Nucleus accumbens (tissue), 56 donors: ENCODE results near the gene AMFR.

Source experiments
- DNase-seq, 56 donors: peaks; one replicate each; lab custom pipeline; 2025; lab: John Stamatoyannopoulos, UW

Gene AMFR

DNA sequence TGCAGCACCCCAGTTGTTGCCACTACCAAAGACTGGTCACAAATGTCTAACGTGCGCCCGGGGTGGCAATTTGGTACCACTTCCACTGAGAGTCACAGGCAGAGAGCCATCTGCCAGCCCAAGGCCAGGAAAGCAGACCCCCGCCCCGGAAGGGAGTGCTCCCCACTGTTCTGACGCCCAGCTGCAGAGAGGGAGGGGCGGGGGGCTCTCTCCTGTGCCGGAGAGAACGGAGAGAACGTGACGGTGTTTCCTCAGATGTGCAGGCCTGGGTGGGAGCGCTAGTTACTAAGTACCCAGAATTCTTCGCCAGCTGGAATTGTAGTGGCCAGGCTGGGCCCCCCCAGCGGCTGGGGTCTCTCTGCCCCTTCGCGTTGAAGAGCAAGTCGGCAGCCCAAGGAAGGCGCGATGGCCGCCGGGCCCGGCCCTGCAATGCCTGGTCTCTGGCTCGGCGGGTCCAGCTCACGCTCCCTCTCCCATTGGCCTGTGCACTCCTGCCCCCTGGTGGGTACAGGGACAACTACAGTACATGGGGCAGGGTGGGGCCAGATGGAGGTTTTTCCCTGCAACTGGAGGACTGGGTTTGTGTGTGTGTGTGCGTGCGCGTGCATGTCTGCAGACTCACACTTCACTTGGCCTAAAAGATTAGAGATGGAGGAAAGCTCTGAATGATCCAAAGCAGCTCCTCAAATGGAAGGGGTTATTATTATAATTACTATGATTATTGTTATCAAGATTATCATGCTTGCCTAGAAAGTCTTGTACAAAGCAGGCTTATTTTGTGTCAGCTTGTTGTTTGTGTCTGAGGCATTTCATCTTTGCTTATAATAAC is 107.1 kb downstream of the AMFR start:
- DNase-seq = peak in 54 of 56 donors; percentile 45 to 95 (median 82)

GRCh38 chr16:56316545-56316944 is 108.8 kb downstream of the AMFR start:
- DNase-seq = peak in 1 of 56 donors; percentile 21

DNA sequence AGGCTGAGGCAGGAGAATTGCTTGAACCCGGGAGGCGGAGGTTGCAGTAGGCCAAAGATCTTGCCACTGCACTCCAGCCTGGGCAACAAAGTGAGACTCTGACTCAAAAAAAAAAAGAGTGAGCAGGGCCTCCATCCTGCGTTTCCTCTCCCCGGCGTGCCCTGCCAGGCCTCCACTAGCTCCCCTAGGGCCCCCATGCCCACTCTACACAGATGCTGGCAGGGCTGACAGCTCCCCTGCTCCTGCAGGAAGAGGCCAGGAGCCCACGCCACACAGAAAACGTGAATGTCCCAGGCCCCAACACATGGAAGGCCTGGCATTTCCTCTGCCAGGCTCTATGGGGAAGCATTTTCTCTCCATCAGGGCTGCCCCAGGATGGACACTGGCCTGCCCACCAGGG is 109.4 kb downstream of the AMFR start:
- no peak for DNase-seq

DNA sequence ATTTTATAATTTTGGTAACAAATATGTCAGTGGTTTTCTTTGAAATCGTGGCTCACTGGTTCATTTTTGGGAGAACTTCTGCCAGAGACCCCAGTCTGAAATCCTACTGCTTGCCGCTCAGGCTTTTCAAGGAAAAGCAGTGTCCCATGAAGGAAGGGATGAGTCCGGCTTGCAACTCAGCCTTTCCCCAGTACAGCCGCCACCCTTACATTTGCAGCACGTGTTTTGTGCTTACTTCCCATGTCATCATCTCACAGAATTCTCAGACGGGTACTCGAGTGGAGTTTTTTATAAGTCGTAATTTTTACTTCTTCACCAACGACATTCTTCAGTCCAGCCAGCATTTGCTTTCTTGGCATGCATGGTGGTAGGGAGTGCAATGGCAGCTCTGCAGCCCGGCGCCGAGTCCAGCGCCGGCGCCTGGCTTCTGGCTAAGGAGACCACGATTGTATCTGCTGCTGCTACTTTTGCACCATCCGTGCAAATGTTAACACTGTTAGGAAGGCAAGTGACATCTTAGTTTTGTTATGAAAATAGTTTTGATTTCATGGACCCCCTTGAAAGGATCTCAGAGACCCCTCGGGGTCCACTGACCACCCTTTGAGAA is 111.0 kb downstream of the AMFR start:
- no peak for DNase-seq

DNA sequence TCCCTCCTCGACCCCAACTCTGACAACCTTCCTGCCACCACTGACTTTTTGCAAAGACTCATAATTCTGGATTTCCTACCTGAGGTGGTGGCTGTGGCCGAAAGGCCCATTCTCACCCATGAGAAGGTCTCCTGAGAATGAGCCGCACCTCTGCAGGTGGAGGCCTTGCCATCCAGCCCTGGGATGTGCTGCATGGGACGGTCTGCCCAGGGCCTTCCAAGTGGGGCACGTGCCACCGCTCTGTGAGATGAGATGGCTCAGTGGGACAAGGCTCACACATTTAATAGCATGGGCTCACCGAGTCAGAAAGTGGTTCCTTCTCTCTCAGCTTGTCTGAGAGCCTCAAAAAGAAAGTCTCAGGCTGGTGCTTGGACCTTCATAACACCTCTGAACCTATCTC is 112.8 kb downstream of the AMFR start:
- no peak for DNase-seq

GRCh38 chr16:56312028-56312300 is 113.4 kb downstream of the AMFR start:
- no peak for DNase-seq
